Activated naive CD8-positive, alpha-beta T cell treated with anti-CD3 and anti-CD28 coated beads, Interleukin-2, amount 10 ng/mL, durations not matched to agents 7 days and 5 days (primary cell): ENCODE measurements around the gene PLEKHA7. TPM values are rescaled to one million over a fixed set of nuclear protein-coding genes. Genes with fewer than 3 reads are reported as not detected.

Experiments used
- ATAC-seq: fragments of 150-1000 bp; cut with Tn5 transposase; one replicate; pipeline ENCODE4 v1.10.0; 2021; ENCODE audit warnings: low read depth, moderate library complexity
- POLR2A ChIA-PET: fragments of 350-600 bp; sonication (Branson Sonifier 250); formaldehyde crosslinking; loops from one replicate; lab custom pipeline; 2021; ENCODE audit warnings: antibody characterized with exemption; lab: Charles Lee
- DNase-seq: peaks from one replicate; pipeline ENCODE4 v3.0.0; 2021
- H3K27ac Mint-ChIP-seq: one replicate; pipeline ENCODE4 v1.8.0; 2022; ENCODE audit warnings: mild to moderate bottlenecking, mixed read lengths
- H3K27me3 Mint-ChIP-seq: one replicate; pipeline ENCODE4 v1.8.0; 2022; ENCODE audit warnings: mild to moderate bottlenecking, moderate library complexity, mixed read lengths
- H3K36me3 Mint-ChIP-seq: one replicate; pipeline ENCODE4 v1.8.0; 2021; ENCODE audit warnings: mild to moderate bottlenecking, mixed read lengths
- H3K4me1 Mint-ChIP-seq: one replicate; pipeline ENCODE4 v1.8.0; 2021; ENCODE audit warnings: mixed read lengths
- H3K4me3 Mint-ChIP-seq: one replicate; pipeline ENCODE4 v1.8.0; 2022; ENCODE audit warnings: mild to moderate bottlenecking, moderate library complexity, mixed read lengths
- H3K9me3 Mint-ChIP-seq: one replicate; pipeline ENCODE4 v1.8.0; 2021; ENCODE audit warnings: mixed read lengths
- total RNA-seq, 2 experiments: library from RNA; stranded (reverse); gene quantifications; one replicate each; pipeline ENCODE4 v1.2.3, GENCODE V29; 2021

PLEKHA7 gene
- total RNA-seq, 2 experiments from 2014 or later, result 1.2 to 2.0 TPM

DNA sequence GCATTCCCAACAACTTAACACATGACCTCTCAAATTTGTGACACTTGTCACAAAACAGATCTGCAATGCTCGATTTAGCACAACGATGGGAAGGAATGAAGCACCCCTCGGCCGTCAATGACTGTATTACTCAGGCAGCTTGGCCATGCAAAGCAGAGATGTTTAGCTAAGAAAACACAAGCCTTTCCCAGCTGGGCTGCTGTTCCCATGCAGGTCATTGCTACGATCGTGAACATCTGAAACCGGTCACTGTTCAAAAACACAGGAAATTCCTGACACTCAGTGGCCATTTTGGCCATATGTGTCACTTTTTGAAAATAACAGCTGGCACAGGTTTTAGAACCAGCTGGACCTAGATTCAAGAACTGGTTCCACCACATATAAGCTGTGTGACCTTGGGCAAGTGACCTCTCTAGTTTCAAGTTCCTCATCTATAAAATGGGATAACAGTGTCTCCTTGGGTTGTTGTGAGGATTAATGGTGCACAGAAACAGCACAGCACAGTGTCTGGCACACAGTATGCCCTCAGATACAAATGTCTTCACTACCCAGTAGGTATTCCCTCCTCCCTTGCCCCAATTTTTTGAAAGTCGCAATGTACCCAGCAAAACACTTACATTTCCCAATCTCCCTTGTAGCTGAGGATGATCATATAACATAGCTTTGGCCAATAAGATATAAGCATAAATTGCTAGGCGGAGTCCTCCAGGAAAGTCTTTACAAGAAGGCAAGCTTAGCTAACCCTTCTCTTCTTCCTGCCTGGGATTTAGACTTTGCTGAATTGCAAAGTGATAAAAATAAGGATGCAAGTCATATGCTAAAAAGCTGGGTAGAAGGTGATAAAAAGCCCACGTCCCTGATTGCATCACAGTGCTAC, 182.7 kb downstream of the PLEKHA7 start:
- Mint-ChIP-seq H3K27ac (no peak overlapping the region), H3K36me3 (no peaks in the 10 kb centered on the region)

DNA sequence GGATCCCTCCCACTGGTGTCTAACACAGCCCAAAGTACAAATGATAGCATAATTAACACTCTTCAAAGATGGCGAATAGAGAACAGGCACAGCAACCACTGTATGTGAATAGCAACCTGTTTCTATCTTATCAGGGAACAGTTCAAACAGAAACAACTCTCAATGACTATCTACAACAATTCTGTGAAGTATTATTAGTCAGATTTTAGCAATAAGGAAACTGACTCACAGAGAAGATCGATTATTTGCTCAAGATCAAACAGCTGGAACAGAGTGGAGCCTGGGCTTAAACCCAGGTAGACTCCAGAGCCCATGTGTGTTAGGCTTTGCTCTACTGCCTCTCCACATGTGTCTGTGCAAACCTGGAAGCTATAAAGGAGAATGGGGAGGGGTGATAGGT, 187.1 kb downstream of the PLEKHA7 start:
- no peak overlapping the region for H3K27ac Mint-ChIP-seq
- no peak for ATAC-seq
- no peak for DNase-seq
- no peaks in the 10 kb centered on the region for H3K9me3 Mint-ChIP-seq
- POLR2A ChIA-PET, result no interaction called here
- no peak overlapping the region for H3K4me3 Mint-ChIP-seq
- H3K36me3 Mint-ChIP-seq, result no peaks in the 10 kb centered on the region
- H3K27me3 Mint-ChIP-seq, result peaks cover 5% of the 10 kb centered on the region
- H3K4me1 Mint-ChIP-seq, result no peaks in the 10 kb centered on the region

More for the DNA sequence above, 182.7 kb downstream of the PLEKHA7 start:
- no peak for DNase-seq
- POLR2A ChIA-PET, result no interaction called here
- Mint-ChIP-seq H3K4me3 (no peak overlapping the region), H3K9me3 (no peaks in the 10 kb centered on the region), H3K4me1 (no peaks in the 10 kb centered on the region), H3K27me3 (peaks cover 5% of the 10 kb centered on the region)
- no peak for ATAC-seq

DNA sequence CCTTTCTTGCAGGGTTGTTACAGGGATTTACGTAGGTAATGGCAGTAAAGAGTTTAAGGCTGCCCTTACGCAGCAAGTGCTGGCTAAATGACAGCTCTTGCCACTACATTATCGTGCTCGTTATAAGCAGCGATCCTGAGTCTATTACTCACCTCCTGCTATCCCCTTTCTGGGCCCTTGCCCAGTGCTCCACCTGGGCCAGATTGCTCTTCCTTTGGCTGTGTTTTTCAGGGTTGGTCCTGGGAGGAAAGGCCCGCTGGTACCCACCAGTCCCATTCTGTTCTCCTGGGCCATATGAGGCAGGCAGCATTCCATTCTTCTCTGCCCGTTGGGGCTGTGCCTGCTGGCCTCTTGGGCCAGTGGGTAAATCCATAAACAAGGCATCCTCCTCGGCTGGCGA, 188.2 kb downstream of the PLEKHA7 start:
- H3K27ac Mint-ChIP-seq, result no peak overlapping the region
- H3K9me3 Mint-ChIP-seq, result no peaks in the 10 kb centered on the region
- H3K4me3 Mint-ChIP-seq, result no peak overlapping the region
- H3K36me3 Mint-ChIP-seq, result no peaks in the 10 kb centered on the region
- POLR2A ChIA-PET, result no interaction called here
- ATAC-seq (no peak), DNase-seq (no peak)
- peaks cover 2% of the 10 kb centered on the region for H3K27me3 Mint-ChIP-seq
- H3K4me1 Mint-ChIP-seq, result no peaks in the 10 kb centered on the region

DNA sequence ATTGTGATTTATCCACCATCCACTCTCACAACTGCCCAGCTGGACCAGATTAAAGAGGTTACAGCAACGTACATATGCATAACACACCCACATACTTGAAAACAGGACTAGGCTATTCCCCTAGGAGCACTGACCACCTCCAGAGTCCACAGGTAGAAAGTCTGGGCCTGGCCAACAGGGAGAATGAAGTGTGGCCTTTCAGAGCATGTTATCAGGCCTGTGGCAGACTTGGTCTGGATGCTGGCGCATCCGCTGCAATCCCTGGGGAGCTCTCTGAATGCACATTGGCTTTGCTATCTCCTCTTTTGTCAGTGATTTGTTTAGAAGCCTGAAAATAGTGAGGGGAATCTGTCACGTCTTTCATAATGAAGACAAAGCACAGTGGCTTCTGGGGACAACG, 189.1 kb downstream of the PLEKHA7 start:
- H3K4me1 Mint-ChIP-seq, result peaks cover 2% of the 10 kb centered on the region
- ATAC-seq (no peak), DNase-seq (no peak)
- POLR2A ChIA-PET, result no interaction called here
- H3K4me3 Mint-ChIP-seq, result no peak overlapping the region
- peaks cover 2% of the 10 kb centered on the region for H3K27me3 Mint-ChIP-seq
- H3K9me3 Mint-ChIP-seq, result no peaks in the 10 kb centered on the region
- H3K27ac Mint-ChIP-seq, result no peak overlapping the region
- H3K36me3 Mint-ChIP-seq, result no peaks in the 10 kb centered on the region

DNA sequence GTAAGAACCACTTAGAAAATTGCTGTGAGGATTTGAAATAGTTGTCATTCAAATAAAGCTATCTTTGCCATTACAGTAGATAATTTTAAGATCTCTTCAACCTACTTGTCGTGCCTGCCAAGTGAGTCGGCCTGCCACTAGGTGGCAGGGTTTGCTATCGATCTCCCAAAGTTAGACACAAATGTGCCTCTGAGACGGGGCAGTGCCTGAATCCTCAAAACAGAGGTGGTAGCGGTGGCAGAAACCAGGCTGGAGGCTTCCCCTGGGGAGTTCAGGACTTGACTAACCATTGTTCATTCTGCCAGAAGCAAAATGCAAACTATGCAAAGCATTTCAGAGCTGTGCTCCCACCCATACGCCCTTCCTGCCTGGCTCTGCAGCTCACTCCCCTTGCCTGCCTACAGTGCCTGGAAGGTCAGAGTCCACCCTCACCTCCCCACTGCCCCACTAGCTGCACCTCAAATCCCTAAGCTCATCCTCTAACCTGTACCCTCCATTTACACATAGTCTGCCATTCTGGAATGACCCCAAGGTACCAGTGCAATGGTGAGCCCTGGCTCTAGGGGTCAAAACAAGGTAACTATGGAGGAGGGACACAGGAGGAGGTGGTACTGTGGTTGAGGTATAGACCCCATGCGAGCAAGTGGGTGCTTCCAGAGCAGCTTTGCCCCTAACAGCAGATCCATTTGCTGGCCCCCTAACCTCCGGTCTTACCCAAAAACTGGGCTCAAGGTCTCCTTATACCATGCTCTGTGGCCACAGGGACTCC, 193.7 kb downstream of the PLEKHA7 start:
- Mint-ChIP-seq H3K4me1 (peaks cover 2% of the 10 kb centered on the region), H3K9me3 (no peaks in the 10 kb centered on the region), H3K36me3 (no peaks in the 10 kb centered on the region), H3K27me3 (no peaks in the 10 kb centered on the region), H3K27ac (no peak overlapping the region), H3K4me3 (no peak overlapping the region)
- POLR2A ChIA-PET, result no interaction called here
- DNase-seq (peak; percentile 35), ATAC-seq (peak; percentile 72)

DNA sequence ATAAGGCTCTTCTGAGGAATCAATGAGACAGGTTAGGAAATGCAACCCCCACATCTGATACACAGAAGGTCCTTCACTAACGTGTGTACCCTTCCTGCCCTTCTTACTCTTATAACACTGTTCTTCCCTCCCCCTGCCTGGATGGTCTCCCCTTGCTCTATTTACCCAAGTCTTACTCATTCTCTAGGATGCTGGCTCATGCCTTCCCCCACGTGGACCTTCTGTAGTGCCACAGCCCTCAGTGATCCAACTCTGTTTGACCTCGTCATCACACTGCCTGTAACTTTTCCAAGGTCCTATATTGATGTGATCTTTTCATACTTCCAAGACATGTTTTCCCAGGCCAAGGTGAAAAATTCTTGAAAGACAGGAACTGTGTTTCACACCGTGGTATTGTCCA, 195.9 kb downstream of the PLEKHA7 start:
- no peaks in the 10 kb centered on the region for H3K9me3 Mint-ChIP-seq
- H3K36me3 Mint-ChIP-seq, result no peaks in the 10 kb centered on the region
- no peak overlapping the region for H3K4me3 Mint-ChIP-seq
- no peak for ATAC-seq
- POLR2A ChIA-PET, result no interaction called here
- no peak for DNase-seq
- H3K27me3 Mint-ChIP-seq, result peaks cover 3% of the 10 kb centered on the region
- H3K27ac Mint-ChIP-seq, result no peak overlapping the region
- peaks cover 2% of the 10 kb centered on the region for H3K4me1 Mint-ChIP-seq

DNA sequence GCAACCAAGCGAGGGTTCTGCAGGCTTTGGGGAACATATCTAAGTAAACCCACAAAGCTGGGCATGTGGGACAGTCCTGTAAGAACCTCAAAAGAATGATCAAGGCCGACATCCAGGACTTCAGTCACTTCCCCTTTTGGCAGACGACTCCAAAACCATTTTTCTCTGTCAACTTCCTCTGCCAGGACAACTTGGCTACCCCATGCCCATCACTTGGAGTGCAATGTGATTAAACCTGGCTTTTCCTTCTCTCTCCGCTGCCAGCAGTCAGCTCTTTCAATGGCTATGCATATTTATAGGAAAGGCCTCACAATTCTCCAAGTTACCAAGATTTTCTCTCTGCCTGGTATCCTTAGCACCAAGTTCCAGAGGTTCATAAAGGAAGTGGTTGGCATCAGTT, 196.9 kb downstream of the PLEKHA7 start:
- Mint-ChIP-seq H3K27me3 (peaks cover 3% of the 10 kb centered on the region), H3K4me1 (peaks cover 2% of the 10 kb centered on the region), H3K4me3 (no peak overlapping the region), H3K9me3 (no peaks in the 10 kb centered on the region), H3K36me3 (no peaks in the 10 kb centered on the region), H3K27ac (no peak overlapping the region)
- ATAC-seq, result no peak
- POLR2A ChIA-PET, result no interaction called here
- no peak for DNase-seq

DNA sequence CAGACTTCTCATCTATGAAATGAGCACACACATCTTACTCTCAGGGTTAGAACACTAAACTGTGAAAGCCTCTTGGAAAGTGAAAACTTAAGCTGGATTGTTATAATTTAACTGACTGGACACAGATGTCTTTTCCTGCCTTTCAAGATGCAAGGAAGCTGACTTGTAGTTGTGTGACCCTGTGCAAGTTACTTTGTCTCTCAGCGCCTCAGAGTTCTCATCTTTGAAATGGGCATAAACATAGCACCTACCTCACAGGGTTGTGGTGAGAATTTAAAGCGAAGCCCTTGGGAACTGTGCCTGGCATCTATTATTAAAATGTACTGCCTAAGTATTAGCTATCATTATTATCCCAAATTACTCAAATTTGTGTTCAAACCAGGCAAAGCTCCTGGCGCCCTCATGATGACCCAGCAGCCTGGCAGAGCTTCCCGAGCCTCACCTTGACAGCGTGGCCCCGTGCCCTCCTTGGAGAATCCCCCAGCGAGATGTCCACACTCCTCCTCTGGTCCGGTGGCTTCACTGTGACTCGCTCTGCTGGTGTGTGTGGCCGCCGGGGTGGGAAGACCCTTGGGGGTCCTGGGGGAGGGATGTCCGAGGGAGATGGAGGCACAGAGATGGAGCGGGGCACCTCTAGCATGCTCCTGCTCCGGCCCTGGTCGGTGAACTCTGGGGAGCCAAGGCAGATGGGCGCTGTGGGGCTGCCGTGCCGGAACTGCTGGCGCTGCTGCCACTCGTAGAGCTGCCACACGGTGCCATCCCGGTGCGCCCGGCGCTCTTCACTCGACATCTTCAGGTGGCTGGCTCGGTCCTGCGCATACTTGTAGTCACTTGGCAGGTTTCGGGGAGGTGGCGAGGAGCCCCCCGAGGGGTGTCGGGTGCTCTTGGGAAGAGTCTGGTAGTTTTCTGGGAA, 197.6 kb downstream of the PLEKHA7 start:
- Mint-ChIP-seq H3K4me1 (peaks cover 2% of the 10 kb centered on the region), H3K4me3 (no peak overlapping the region), H3K27ac (no peak overlapping the region), H3K9me3 (no peaks in the 10 kb centered on the region), H3K36me3 (no peaks in the 10 kb centered on the region), H3K27me3 (peaks cover 3% of the 10 kb centered on the region)
- DNase-seq, result no peak
- ATAC-seq, result no peak
- POLR2A ChIA-PET, result no interaction called here

DNA sequence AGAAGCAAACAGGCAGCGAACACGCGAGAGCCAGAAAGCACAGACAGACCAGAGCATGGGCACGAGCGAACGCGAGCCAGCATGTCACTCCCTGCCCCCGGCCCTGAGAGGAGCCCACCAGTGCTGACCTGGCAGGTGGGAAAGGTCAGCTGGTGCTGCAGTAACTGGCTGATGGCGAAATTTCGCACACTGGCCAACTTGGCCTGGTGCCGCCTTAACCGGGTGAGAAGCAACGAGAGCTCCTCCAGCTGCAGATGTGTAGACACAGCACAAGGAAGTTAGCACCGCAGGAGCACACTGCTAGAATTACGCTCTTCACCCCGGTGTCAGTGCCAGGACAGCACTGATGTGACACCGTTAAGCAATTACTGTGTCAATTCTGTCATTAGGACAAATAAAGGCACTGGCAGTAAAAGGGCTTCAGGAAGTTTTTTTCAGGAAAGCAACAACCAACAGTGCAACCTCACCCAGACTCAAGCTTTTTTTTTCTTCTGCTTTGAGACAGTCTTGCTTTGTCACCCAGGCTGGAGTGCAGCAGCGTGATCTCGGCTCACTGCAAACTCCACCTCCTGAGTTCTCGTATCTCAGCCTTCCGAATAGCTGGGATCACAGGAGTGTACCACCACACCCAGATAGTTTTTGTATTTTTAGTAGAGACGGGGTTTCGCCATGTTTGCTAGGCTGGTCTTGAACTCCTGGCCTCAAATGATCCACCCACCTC, 199.0 kb downstream of the PLEKHA7 start:
- Mint-ChIP-seq H3K4me3 (no peak overlapping the region), H3K36me3 (no peaks in the 10 kb centered on the region), H3K4me1 (no peaks in the 10 kb centered on the region), H3K27me3 (peaks cover 3% of the 10 kb centered on the region), H3K9me3 (no peaks in the 10 kb centered on the region), H3K27ac (no peak overlapping the region)
- POLR2A ChIA-PET, result no interaction called here
- no peak for ATAC-seq
- DNase-seq, result no peak

DNA sequence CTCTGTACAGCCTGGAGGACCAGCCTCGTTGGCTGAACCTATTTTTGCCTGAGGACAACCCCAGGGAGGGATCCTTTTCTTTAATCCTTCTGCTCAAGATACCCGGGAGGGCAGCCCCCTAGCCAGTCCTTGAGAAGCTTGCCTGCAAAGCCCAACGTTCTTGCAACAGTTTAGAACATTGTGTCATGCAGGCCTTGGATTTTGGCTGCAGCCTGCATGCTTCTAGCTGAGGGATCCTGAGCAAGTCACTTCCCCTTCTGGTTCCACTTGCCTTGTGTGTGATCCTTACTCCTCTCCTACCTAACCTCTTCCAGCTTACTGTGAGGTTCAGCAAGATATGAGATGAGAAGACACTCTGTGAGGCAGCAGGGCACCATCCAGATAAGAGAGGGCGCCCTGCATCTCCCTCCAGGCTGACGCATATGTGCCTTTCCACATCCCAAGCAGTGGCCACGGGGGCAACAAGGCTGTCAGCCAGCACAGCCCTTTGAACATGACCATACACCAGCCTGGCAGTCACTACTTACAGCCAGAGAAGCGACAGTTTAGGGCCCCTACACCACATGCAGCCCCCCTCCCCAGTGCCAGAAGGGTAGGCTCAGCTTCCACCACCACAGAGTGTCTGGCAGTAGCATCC, 199.7 kb downstream of the PLEKHA7 start:
- ATAC-seq, result no peak
- POLR2A ChIA-PET, result no interaction called here
- H3K9me3 Mint-ChIP-seq, result no peaks in the 10 kb centered on the region

DNA sequence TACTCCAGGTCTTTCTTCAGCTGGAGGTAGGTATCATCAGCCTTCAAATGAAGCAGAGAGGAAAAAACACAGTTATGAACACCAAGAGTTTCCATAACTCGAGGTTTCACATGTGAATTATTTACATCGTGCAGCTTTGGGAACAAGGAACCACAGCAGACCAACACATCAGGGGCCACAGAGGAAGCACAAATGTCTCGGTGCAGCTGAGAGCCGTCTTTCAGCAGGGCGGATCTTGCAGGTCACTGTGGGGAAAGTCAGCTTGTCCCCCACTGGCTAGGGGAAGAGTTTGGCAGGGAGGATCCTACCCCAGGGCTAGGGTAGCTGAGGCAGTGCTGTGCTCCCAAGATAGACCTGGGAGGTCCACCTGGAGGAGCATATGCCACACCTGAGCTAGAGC, 201.1 kb downstream of the PLEKHA7 start:
- POLR2A ChIA-PET, result no interaction called here
- no peaks in the 10 kb centered on the region for H3K4me1 Mint-ChIP-seq
- peaks cover 3% of the 10 kb centered on the region for H3K27me3 Mint-ChIP-seq
- no peak for DNase-seq
- H3K27ac Mint-ChIP-seq, result no peak overlapping the region
- no peak for ATAC-seq
- H3K4me3 Mint-ChIP-seq, result no peak overlapping the region
- no peaks in the 10 kb centered on the region for H3K36me3 Mint-ChIP-seq
- H3K9me3 Mint-ChIP-seq, result no peaks in the 10 kb centered on the region

More for the DNA sequence above, 199.7 kb downstream of the PLEKHA7 start:
- H3K4me3 Mint-ChIP-seq, result no peak overlapping the region
- no peak for DNase-seq
- H3K27ac Mint-ChIP-seq, result no peak overlapping the region
- H3K27me3 Mint-ChIP-seq, result peaks cover 3% of the 10 kb centered on the region
- H3K36me3 Mint-ChIP-seq, result no peaks in the 10 kb centered on the region
- H3K4me1 Mint-ChIP-seq, result no peaks in the 10 kb centered on the region

DNA sequence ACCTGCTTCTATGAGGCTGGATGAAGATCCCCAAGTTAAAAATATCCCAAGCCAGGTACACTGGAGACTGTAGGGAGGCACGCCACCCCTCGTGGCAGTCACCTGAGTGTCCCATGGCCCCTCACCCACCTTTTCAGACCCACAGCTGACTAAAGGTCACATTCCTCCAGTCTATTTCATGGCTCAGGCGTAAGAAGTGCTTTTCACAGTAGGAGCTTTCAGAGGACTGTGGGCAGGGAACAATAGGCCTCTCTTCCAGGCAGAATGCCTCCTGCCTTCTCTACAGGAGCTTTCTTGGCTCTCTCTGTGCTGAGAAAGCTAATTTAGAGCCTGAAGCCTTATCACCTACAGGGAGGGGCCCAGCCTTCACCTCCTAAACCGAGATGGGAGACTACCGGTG, 201.9 kb downstream of the PLEKHA7 start:
- Mint-ChIP-seq H3K27ac (no peak overlapping the region), H3K4me3 (no peak overlapping the region), H3K4me1 (peaks cover 3% of the 10 kb centered on the region), H3K27me3 (peaks cover 3% of the 10 kb centered on the region), H3K9me3 (no peaks in the 10 kb centered on the region), H3K36me3 (no peaks in the 10 kb centered on the region)
- POLR2A ChIA-PET, result no interaction called here
- no peak for ATAC-seq
- DNase-seq, result no peak
